NCI-H69 (cell line): Measurements from ENCODE around the gene DOCK1.
A peak's percentile ranks its signal among the peaks of the same experiment; 100 is the strongest.

Experiments used
- DNase-seq: peaks from one replicate; lab custom pipeline; 2025; lab: John Stamatoyannopoulos, UW

Gene DOCK1

GRCh38 chr10:127428385-127428980 lies 523.3 kb downstream of the DOCK1 start:
- no peak for DNase-seq

- DNase-seq = no peak
These were observed 524.5 kb downstream of the DOCK1 start for GRCh38 chr10:127429601-127430312.

- no peak for DNase-seq
These were observed 526.3 kb downstream of the DOCK1 start for GRCh38 chr10:127431525-127431924.

- no peak for DNase-seq
These were observed 528.8 kb downstream of the DOCK1 start for GRCh38 chr10:127434006-127434405.

- no peak for DNase-seq
These were observed 530.0 kb downstream of the DOCK1 start for GRCh38 chr10:127435246-127435645.

- DNase-seq = no peak
These were observed 535.1 kb downstream of the DOCK1 start for GRCh38 chr10:127440371-127440770.

- DNase-seq = no peak
These were observed 536.4 kb downstream of the DOCK1 start for GRCh38 chr10:127441350-127442219.

- no peak for DNase-seq
These were observed 536.9 kb downstream of the DOCK1 start for GRCh38 chr10:127442220-127442525.

- no peak for DNase-seq
These were observed 538.9 kb downstream of the DOCK1 start for GRCh38 chr10:127444155-127444554.

- DNase-seq = no peak
These were observed 542.0 kb downstream of the DOCK1 start for GRCh38 chr10:127447197-127447596.

- DNase-seq = no peak
These were observed 544.3 kb downstream of the DOCK1 start for GRCh38 chr10:127449490-127449889.

- DNase-seq = no peak
These were observed 545.4 kb downstream of the DOCK1 start for GRCh38 chr10:127450644-127451043.

- no peak for DNase-seq
These were observed 546.4 kb downstream of the DOCK1 start for GRCh38 chr10:127451628-127452027.

GRCh38 chr10:127452568-127452967 lies 547.3 kb downstream of the DOCK1 start:
- DNase-seq = no peak

GRCh38 chr10:127453706-127454105 lies 548.5 kb downstream of the DOCK1 start:
- no peak for DNase-seq

- DNase-seq = no peak
These were observed 550.9 kb downstream of the DOCK1 start for GRCh38 chr10:127456122-127456521.

GRCh38 chr10:127458016-127458810 lies 553.0 kb downstream of the DOCK1 start:
- no peak for DNase-seq

- no peak for DNase-seq
These were observed 553.6 kb downstream of the DOCK1 start for GRCh38 chr10:127458829-127459228.

- DNase-seq = no peak
These were observed 554.7 kb downstream of the DOCK1 start for GRCh38 chr10:127459918-127460317.

- DNase-seq = peak; percentile 1
These were observed 557.5 kb downstream of the DOCK1 start for GRCh38 chr10:127462643-127463295.

GRCh38 chr10:127463548-127463947 lies 558.3 kb downstream of the DOCK1 start:
- DNase-seq = no peak

- DNase-seq = no peak
These were observed 559.3 kb downstream of the DOCK1 start for GRCh38 chr10:127464561-127464960.
